LNCaP clone FGC (cell line): ENCODE measurements around the gene PHLDA1.
A peak's percentile ranks its signal among the peaks of the same experiment; 100 is the strongest.

Experiments
- DNase-seq: peaks from one replicate; pipeline ENCODE4 v3.0.0-alpha.2; 2011; ENCODE audit warnings: low read depth
- H3K4me3 ChIP-seq: 2 replicates; pipeline ENCODE4 v1.5.1; 2011; ENCODE audit warnings: mild to moderate bottlenecking, low read depth, low read length, control low read depth
- CTCF ChIP-seq: IDR thresholded peaks from 2 replicates; pipeline ENCODE4 v1.5.1; 2012; ENCODE audit warnings: mild to moderate bottlenecking; ENCODE audit not compliant: control insufficient read depth, insufficient read depth; ENCODE audit errors: extremely low read depth

The PHLDA1 gene

GRCh38 chr12:76031081-76031413, 529 bp downstream of the PHLDA1 start:
- TF ChIP-seq CTCF, result no peak
- no peak for DNase-seq

GRCh38 chr12:76030341-76031080, 1.1 kb downstream of the PHLDA1 start:
- no peak for TF ChIP-seq CTCF
- DNase-seq, result no peak
- peak overlapping the region; percentile 66 for H3K4me3 ChIP-seq

More at GRCh38 chr12:76031081-76031413, 529 bp downstream of the PHLDA1 start:
- H3K4me3 ChIP-seq, result peak overlapping the region; percentile 66

GRCh38 chr12:76029982-76030340, 1.6 kb downstream of the PHLDA1 start:
- no peak for DNase-seq
- no peak overlapping the region for H3K4me3 ChIP-seq
- no peak for TF ChIP-seq CTCF

GRCh38 chr12:76028571-76029277, 2.9 kb downstream of the PHLDA1 start:
- H3K4me3 ChIP-seq, result no peak overlapping the region
- no peak for DNase-seq
- TF ChIP-seq CTCF, result no peak

DNA sequence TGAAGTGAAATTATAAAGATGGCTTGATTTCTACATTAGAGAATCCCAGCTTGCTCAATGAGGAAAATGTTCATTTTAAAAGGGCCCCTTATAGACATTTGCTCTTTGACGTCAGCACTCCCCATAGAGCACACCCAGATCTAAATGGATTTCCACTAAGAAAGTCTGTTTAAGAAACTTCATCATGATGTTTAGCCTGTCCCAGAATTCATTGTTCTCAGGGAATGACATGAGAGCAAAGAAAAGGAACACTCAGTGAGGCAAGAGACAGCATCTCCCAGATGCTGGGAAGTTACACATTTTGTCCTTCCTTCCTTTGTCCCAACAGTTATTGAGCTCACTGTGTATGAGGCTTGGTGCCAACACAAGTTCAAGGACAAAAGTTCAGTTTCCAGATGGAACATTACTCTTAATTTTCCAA, 4.9 kb downstream of the PHLDA1 start:
- no peak for TF ChIP-seq CTCF
- DNase-seq, result no peak
- no peak overlapping the region for H3K4me3 ChIP-seq

DNA sequence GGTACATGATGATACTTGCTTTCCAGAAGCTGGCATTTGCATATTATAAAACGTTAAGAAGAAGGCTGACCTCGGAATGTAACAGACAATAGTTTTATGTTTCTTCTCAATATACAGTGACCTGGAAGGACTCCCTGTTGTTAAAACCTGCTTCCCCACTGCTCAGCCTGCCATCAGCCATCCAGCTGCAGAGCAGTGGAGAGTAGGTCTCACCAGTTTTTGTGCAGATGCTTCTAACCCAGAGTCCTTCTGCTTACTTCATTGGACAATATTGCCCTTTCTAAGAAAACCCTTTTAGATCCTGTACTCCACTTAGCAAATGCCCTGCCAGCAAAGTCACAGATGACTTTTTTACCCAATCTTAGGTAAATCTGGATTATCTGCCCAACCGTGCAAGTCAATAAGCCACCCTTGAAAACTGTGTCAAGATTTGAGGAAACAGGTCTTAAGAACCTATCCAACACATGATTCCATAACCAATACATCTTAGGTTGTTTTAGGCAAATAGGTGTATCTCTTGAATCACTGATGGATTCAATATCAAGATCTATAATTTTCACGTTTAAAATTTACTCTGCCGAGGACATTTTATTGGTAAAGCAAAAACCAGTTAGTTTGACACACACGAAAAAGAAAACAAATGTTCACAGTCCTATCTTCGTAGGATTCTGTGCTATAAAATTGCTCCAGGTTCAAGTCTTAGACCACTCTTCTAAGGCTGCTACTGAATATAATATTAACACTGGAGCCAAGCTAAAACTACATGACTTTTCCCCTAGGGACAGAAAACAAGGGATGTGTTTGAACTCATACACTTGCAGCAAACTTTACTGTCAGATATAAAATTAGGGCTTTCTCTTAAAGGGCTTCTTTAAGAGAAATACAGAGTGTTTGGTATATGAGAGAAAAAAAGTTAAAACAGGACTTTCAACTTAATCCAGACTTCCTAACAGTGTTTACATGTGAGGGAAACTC, 5.7 kb downstream of the PHLDA1 start:
- no peak for TF ChIP-seq CTCF
- no peak for DNase-seq
- no peak overlapping the region for H3K4me3 ChIP-seq
